T-helper 1 cell treated with Interleukin-12 subunit alpha and Interleukin-12 subunit beta and Interleukin-4 antibody, amounts not matched to agents 30 μg/mL and 1 μg/mL, for 36 hours (primary cell): Measurements from ENCODE around the gene FBXO5.

Experiments used
- H3K27ac Mint-ChIP-seq: one replicate; pipeline ENCODE4 v1.8.0; 2021; ENCODE audit warnings: mild to moderate bottlenecking, mixed read lengths
- H3K27me3 Mint-ChIP-seq: one replicate; pipeline ENCODE4 v1.8.0; 2021; ENCODE audit warnings: low read depth, mixed read lengths
- H3K36me3 Mint-ChIP-seq: one replicate; pipeline ENCODE4 v1.8.0; 2021; ENCODE audit warnings: low read depth, mixed read lengths
- H3K4me1 Mint-ChIP-seq: one replicate; pipeline ENCODE4 v1.8.0; 2021; ENCODE audit warnings: low read depth, mixed read lengths
- H3K4me3 Mint-ChIP-seq: one replicate; pipeline ENCODE4 v1.8.0; 2021; ENCODE audit warnings: mild to moderate bottlenecking, moderate library complexity, mixed read lengths
- H3K9me3 Mint-ChIP-seq: one replicate; pipeline ENCODE4 v1.8.0; 2021; ENCODE audit warnings: mixed read lengths

The FBXO5 gene

DNA sequence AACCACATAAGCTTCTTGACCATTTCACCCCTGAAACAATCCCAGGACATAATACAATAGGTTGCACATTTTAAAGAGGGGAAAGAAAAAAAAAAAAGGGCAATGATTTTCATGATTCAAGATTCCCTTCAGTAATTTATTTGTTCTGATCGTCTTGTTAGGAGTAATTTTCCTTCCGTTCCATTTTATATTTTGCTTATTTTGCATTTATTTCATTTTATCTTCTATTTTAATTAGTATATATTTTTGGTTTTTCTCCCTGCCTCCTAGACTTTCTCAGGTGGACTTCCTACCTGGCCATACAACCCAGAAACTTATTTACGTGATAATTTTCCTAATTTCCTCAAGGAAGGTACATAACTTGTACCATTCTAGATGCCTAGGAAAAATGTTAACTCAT is 32.6 kb downstream of the FBXO5 start:
- Mint-ChIP-seq H3K4me3 (no peak overlapping the region), H3K4me1 (peaks cover 6% of the 10 kb centered on the region), H3K9me3 (no peaks in the 10 kb centered on the region), H3K27me3 (peaks cover 31% of the 10 kb centered on the region), H3K27ac (no peak overlapping the region), H3K36me3 (no peaks in the 10 kb centered on the region)

DNA sequence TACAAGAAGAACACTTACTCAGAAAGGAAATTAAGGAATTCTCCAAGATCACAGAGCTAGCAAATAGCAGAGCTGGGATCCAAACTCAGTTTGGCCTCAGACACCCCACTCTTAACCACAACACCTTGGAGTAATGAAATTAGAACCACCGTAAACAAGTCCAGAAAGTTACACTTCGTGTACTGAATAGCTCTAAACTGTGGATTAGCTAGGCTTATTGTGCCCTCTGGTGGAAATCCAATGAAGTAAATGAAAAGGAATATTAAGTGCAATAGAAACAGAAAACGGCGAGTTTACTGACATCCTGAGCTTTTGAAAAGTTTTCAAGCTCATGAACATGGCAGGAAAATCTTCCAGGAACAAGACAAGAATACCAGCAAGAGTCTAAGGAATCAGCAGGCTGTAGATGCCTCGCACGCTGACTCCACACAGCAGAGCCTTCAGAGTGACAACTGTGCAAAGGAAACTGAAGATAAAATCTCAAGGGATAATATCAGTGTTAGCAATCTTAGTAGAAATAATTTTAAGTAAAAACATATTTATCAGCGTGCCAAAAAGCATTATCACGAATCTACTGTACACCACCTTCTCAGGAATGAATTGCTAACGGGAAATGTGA is 34.6 kb downstream of the FBXO5 start:
- H3K27me3 Mint-ChIP-seq, result peaks cover 30% of the 10 kb centered on the region
- no peak overlapping the region for H3K4me3 Mint-ChIP-seq
- H3K27ac Mint-ChIP-seq, result no peak overlapping the region
- no peaks in the 10 kb centered on the region for H3K36me3 Mint-ChIP-seq
- no peaks in the 10 kb centered on the region for H3K9me3 Mint-ChIP-seq
- peaks cover 6% of the 10 kb centered on the region for H3K4me1 Mint-ChIP-seq

DNA sequence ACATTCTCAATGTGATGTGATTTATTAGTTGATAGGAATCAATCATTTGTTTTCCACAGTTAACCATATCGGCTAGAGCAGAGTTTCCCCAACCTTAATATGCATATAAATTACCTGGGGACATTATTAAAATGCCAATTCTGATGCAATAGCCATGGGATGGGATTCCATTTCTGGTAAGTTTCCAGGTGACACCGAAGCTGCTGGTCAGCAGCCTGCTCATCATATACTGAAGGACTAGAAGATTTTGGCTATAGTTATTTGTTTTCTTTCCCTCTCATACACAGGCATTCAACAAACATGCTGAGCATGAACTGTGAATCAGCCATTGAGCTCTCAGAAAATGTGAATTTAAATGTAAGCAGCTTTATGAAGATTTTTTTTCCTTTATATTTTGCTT is 35.8 kb downstream of the FBXO5 start:
- Mint-ChIP-seq H3K9me3 (no peaks in the 10 kb centered on the region), H3K27me3 (peaks cover 33% of the 10 kb centered on the region), H3K4me3 (no peak overlapping the region), H3K36me3 (no peaks in the 10 kb centered on the region), H3K4me1 (peaks cover 6% of the 10 kb centered on the region), H3K27ac (no peak overlapping the region)

DNA sequence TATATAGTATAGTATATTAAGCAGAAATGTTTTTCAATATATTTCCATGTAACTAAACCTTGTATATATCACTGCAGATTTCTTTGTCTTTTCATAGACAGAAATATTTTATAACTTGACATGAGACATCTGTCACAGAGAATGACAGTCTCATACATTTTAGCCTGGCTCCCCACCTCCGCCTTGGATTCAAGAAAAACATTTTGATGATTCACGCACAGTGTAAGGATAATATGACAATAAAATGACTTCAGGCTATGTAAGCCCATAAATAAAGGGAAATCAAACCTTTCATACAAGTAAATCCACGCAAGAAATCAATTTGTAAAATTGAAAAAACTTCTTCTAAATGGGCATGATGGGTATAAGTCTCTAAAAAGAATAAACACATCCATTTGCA is 36.4 kb downstream of the FBXO5 start:
- Mint-ChIP-seq H3K36me3 (no peaks in the 10 kb centered on the region), H3K27me3 (peaks cover 37% of the 10 kb centered on the region), H3K27ac (no peak overlapping the region), H3K4me3 (no peak overlapping the region), H3K9me3 (no peaks in the 10 kb centered on the region), H3K4me1 (peaks cover 6% of the 10 kb centered on the region)

DNA sequence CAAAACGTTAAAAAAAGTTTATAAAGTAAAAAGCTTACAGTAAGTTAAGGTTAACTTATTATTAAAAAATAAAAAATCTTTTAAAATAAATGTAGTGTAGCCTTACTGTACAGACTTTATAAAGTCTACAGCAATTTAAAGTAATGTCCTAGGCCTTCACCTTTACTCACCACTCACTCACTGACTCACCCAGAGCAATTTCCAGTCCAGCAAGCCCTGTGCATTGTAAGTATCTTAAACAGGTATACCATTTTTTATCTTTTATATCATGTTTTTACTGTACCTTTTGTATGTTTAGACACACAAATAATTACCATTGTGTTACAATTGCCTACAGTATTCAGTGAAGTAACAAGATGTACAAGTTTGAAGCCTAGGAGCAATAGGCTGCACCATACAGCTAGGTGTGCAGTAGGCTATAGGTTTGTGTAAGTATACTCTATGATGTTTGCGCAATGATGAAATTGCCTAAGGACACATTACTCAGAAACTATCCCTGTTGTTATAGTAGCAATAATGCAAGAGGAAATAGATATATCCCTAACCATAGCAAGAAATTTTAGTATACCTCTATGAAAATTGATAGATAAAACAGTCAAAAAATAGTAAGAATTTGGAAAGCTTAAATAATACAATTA is 39.5 kb downstream of the FBXO5 start:
- Mint-ChIP-seq H3K27me3 (peaks cover 32% of the 10 kb centered on the region), H3K27ac (no peak overlapping the region), H3K36me3 (no peaks in the 10 kb centered on the region), H3K4me1 (peaks cover 6% of the 10 kb centered on the region), H3K4me3 (no peak overlapping the region), H3K9me3 (no peaks in the 10 kb centered on the region)

DNA sequence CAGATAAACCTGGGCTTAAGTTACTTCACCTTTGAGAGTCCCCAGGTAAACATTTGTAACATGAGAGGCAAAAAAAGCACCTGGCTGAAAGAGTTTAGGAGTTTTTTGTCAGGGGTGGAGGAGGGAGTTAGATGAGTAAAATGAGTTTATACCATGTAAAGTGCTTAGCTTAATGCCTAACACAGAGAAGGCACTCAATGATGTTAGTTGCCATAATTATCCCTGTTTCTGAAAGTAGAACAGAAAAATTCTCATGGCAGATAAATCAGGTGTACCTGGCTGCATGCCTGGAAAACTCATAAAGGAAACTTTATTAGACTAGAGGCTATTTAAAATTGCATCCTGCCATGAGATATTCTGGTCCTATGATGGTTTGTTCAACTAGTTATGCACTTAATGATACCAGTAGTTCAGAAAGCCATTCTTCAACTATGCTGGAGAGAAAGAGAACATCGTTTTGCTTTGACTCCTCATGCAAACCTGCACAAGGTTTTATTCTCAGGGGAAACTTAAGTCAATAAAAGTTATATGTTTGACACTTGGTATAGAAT is 40.4 kb downstream of the FBXO5 start:
- no peaks in the 10 kb centered on the region for H3K9me3 Mint-ChIP-seq
- peaks cover 22% of the 10 kb centered on the region for H3K27me3 Mint-ChIP-seq
- no peaks in the 10 kb centered on the region for H3K4me1 Mint-ChIP-seq
- no peak overlapping the region for H3K4me3 Mint-ChIP-seq
- H3K27ac Mint-ChIP-seq, result no peak overlapping the region
- no peaks in the 10 kb centered on the region for H3K36me3 Mint-ChIP-seq

DNA sequence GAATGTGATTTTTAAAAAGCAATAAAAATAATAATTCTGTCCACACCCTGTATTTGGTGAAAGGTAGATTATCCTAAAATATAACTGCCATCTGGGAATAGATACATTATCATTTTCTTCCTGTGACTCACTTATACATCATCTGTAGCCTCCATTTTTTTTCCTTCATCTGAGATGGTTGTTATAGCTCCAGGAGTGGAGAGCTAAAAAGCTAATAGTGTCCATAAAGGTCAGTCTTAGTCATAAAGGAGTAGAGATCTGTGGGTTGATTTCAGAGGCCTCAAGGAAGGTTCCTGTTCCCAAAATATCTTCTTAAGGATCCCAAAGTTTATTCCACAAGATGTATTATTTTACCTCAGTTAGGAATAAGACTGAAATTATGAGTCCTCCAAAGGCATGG is 41.1 kb downstream of the FBXO5 start:
- Mint-ChIP-seq H3K4me1 (no peaks in the 10 kb centered on the region), H3K27ac (no peak overlapping the region), H3K27me3 (peaks cover 19% of the 10 kb centered on the region), H3K36me3 (no peaks in the 10 kb centered on the region), H3K9me3 (no peaks in the 10 kb centered on the region), H3K4me3 (no peak overlapping the region)

DNA sequence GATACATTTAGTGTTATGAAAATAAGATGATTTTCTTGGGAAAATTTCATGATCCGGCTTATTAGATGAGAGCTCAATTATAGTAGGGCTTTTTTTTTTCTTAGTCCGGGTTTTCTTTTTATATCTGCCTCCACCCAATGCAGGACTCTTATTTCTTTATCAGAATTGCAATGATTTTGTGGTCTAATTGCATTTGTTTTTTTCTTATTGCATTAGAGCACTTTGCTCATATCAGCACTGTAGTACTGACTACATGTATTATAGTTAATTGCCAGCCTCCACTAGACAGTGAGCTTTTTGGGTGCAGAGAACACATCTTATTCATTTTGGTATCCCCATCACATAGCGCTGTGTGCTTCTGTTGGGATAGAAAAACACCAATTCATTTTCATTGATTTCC is 50.0 kb downstream of the FBXO5 start:
- Mint-ChIP-seq H3K27me3 (peaks cover 12% of the 10 kb centered on the region), H3K4me1 (no peaks in the 10 kb centered on the region), H3K27ac (no peak overlapping the region), H3K9me3 (no peaks in the 10 kb centered on the region), H3K36me3 (no peaks in the 10 kb centered on the region), H3K4me3 (no peak overlapping the region)

DNA sequence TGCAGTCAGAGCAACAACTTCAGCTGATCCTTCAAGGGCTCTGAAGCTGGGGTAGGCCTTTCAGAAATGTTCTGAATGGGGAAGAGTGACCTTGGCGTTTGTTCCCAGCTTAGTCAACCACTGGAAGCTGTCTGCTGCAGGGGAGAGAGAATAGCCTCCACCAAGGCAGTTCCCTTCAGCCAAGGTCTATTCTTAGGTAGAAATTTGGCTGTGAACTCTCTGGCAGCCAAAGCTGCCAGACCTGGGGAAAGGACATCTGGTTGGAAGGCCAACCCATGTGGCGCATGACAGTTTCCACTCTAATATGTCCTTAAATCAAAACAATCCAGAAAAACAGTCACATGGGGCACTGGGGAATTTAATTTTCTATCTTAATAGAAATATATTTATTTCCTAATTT is 60.1 kb downstream of the FBXO5 start:
- no peaks in the 10 kb centered on the region for H3K4me1 Mint-ChIP-seq
- no peaks in the 10 kb centered on the region for H3K27me3 Mint-ChIP-seq
- H3K9me3 Mint-ChIP-seq, result no peaks in the 10 kb centered on the region
- H3K4me3 Mint-ChIP-seq, result no peak overlapping the region
- H3K27ac Mint-ChIP-seq, result no peak overlapping the region
- no peaks in the 10 kb centered on the region for H3K36me3 Mint-ChIP-seq
